SK-N-SH treated with all-trans-retinoic acid at 6 μM for 48 hours (cell line): ENCODE results near the gene SLK.

ENCODE experiments used
- SNAI2 ChIP-seq: fragments of 250-450 bp; sonication (Bioruptor Pico); IDR thresholded peaks from 2 replicates; pipeline ENCODE4 v1.5.0; 2020; ENCODE audit warnings: mild to moderate bottlenecking, moderate library complexity
- TF ChIP-seq, protein P1 (sequence below): fragments of 250-450 bp; sonication (Bioruptor Pico); IDR thresholded peaks from 2 replicates; pipeline ENCODE4 v1.5.1; 2021; ENCODE audit warnings: mild to moderate bottlenecking, moderate library complexity
- TF ChIP-seq, protein P2 (sequence below): fragments of 250-450 bp; sonication (Bioruptor Pico); IDR thresholded peaks from 2 replicates; pipeline ENCODE4 v1.8.0; 2021; ENCODE audit warnings: low read depth, mild to moderate bottlenecking, moderate library complexity, borderline replicate concordance

DNA sequence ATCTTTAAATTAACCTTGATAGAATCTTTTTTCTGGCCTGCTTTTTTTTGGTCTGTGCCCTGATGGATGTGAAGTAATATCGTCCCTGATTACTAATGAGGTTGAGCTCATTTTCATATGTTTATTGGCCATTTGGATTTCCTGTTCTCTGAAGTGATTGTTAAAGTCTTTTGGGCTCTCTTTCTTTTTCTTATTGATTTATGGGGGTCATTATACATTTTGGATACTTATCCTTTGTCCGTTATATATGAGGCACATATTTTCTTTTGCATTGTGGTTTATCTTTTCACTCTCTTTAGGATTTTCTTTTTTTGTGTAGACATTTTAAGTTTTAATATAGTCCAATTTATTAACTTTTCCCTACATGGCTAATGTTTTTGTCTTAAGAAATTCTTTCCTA lies 12.6 kb downstream of the SLK start:
- no peak for TF ChIP-seq SNAI2
- TF ChIP-seq, protein P1, sequence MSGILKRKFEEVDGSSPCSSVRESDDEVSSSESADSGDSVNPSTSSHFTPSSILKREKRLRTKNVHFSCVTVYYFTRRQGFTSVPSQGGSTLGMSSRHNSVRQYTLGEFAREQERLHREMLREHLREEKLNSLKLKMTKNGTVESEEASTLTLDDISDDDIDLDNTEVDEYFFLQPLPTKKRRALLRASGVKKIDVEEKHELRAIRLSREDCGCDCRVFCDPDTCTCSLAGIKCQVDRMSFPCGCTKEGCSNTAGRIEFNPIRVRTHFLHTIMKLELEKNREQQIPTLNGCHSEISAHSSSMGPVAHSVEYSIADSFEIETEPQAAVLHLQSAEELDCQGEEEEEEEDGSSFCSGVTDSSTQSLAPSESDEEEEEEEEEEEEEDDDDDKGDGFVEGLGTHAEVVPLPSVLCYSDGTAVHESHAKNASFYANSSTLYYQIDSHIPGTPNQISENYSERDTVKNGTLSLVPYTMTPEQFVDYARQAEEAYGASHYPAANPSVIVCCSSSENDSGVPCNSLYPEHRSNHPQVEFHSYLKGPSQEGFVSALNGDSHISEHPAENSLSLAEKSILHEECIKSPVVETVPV, result no peak
- TF ChIP-seq, protein P2, sequence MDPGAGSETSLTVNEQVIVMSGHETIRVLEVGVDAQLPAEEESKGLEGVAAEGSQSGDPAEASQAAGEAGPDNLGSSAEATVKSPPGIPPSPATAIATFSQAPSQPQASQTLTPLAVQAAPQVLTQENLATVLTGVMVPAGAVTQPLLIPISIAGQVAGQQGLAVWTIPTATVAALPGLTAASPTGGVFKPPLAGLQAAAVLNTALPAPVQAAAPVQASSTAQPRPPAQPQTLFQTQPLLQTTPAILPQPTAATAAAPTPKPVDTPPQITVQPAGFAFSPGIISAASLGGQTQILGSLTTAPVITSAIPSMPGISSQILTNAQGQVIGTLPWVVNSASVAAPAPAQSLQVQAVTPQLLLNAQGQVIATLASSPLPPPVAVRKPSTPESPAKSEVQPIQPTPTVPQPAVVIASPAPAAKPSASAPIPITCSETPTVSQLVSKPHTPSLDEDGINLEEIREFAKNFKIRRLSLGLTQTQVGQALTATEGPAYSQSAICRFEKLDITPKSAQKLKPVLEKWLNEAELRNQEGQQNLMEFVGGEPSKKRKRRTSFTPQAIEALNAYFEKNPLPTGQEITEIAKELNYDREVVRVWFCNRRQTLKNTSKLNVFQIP, result no peak
